Spleen (tissue), 11 donors: ENCODE results near the gene PHF10. TPM values are rescaled to one million over a fixed set of nuclear protein-coding genes. Genes with fewer than 3 reads are reported as not detected.

Source experiments
- DNase-seq: peaks from one replicate; pipeline ENCODE4 v3.0.0-alpha.2; 2020
- H3K27ac ChIP-seq, 8 donors: fragments of 200-600 bp; sonication (generic) in 7 of 8; 1 replicate in 4 of 8; 2 replicates in 4 of 8; pipeline versions ENCODE4 v1.5.0 to v1.8.0; 2016 to 2021; ENCODE audit warnings: inconsistent platforms in 4 of 8, mild to moderate bottlenecking in 4 of 8, moderate library complexity in 1 of 8
- H3K27me3 ChIP-seq, 7 donors: fragments of 200-600 bp; sonication (generic) in 6 of 7; replicated peaks in 1 of 7; 1 replicate in 4 of 7; 2 replicates in 3 of 7; pipeline versions ENCODE4 v1.5.0 to v1.8.0; 2016 to 2021; ENCODE audit warnings: inconsistent platforms in 3 of 7, mild to moderate bottlenecking in 1 of 7
- H3K36me3 ChIP-seq, 6 donors: fragments of 200-600 bp; sonication (generic) in 5 of 6; 1 replicate in 4 of 6; 2 replicates in 2 of 6; pipeline versions ENCODE4 v1.5.0 to v1.8.0; 2016 to 2021; ENCODE audit warnings: inconsistent platforms in 2 of 6
- H3K4me1 ChIP-seq, 6 donors: fragments of 200-600 bp; sonication (generic) in 5 of 6; 1 replicate in 3 of 6; 2 replicates in 3 of 6; pipeline versions ENCODE4 v1.5.0 to v1.8.0; 2016 to 2021; ENCODE audit warnings: inconsistent platforms in 3 of 6
- H3K4me3 ChIP-seq, 8 donors: fragments of 200-600 bp; sonication (generic) in 7 of 8; 1 replicate in 4 of 8; 2 replicates in 4 of 8; pipeline versions ENCODE4 v1.5.0 to v1.8.0; 2016 to 2021; ENCODE audit warnings: inconsistent platforms in 4 of 8, mild to moderate bottlenecking in 4 of 8, moderate library complexity in 2 of 8
- H3K9me3 ChIP-seq, 8 donors: fragments of 200-600 bp; sonication (generic) in 7 of 8; 1 replicate in 4 of 8; 2 replicates in 4 of 8; pipeline versions ENCODE4 v1.5.0 to v1.8.0; 2016 to 2021; ENCODE audit warnings: inconsistent platforms in 4 of 8
- POLR2A ChIP-seq, 3 donors: fragments of 450-650 bp; IDR thresholded peaks; one replicate each; pipeline ENCODE4 v1.5.1; 2017; ENCODE audit warnings: antibody characterized with exemption in 3 of 3, mild to moderate bottlenecking in 1 of 3
- POLR2AphosphoS5 ChIP-seq, 3 donors: sonication (generic); formaldehyde crosslinking; IDR thresholded peaks; one replicate each; pipeline ENCODE4 v1.5.1; 2017; ENCODE audit warnings: antibody characterized with exemption in 3 of 3
- WGBS, 5 donors: extraction: QIAGEN DNeasy Blood & Tissue Kit in 3 of 5; methylation state at CpG; one replicate each; pipeline versions ENCODE4 v1.1.5 to v1.1.7; 2013 to 2018; 5-methylcytosine and 5-hydroxymethylcytosine counted together
- intact Hi-C: fragments of 100-400 bp; cut with DNase I; formaldehyde crosslinking; loops from one replicate; pipeline ENCODE4 v1.15.0; 2023; ENCODE audit warnings: low total_unique reads
- polyA plus RNA-seq, 3 donors: library from polyadenylated mRNA; stranded (reverse); fragments of 200-250 nt; gene quantifications; one replicate each; pipeline ENCODE4 v1.2.1, GENCODE V29; 2013
- total RNA-seq, 7 donors: library from RNA; depleted of rRNA in 3 of 7; stranded (reverse); fragments of >200 nt in 3 of 7; fragmentation: NEBNext Ultra II Directional in 4 of 7; extraction: Animal tissue kit (Norgen Biotek cat#: 25700) in 4 of 7; gene quantifications; one replicate each; pipeline versions ENCODE4 v1.1.0 to v1.2.1, GENCODE V29; 2016 to 2021
- TF ChIP-seq, protein P1 (sequence below), 11 experiments: fragments of 200-600 bp in 7 of 11; fragments of 450-650 bp in 4 of 11; sonication (generic) in 4 of 11; IDR thresholded peaks in 8 of 11; conservative IDR thresholded peaks in 3 of 11; 1 replicate in 7 of 11; 2 replicates in 4 of 11; pipeline versions ENCODE4 v1.4.0 to v1.8.0; 2016 to 2021; ENCODE audit warnings: antibody characterized with exemption in 11 of 11, inconsistent platforms in 4 of 11, mild to moderate bottlenecking in 1 of 11
- donor health status: healthy with polysubstance abuse.
- donor health status: DM: no; HTN: no; CAD: no; lungs with moderate emphysema.
- donor health status: DM: no; HTN: no; CAD: no.
- donor health status: Bipolar disorder and iron deficiency.
- donor health status: healthy.
- donor health status: DM: no; HTN: no; CAD: no.
- donor health status: DM: yes; HTN: yes; CAD: no.

The PHF10 gene
- total and polyA plus RNA-seq, 10 donors: 36.7 to 102 (median 58.0) TPM

DNA sequence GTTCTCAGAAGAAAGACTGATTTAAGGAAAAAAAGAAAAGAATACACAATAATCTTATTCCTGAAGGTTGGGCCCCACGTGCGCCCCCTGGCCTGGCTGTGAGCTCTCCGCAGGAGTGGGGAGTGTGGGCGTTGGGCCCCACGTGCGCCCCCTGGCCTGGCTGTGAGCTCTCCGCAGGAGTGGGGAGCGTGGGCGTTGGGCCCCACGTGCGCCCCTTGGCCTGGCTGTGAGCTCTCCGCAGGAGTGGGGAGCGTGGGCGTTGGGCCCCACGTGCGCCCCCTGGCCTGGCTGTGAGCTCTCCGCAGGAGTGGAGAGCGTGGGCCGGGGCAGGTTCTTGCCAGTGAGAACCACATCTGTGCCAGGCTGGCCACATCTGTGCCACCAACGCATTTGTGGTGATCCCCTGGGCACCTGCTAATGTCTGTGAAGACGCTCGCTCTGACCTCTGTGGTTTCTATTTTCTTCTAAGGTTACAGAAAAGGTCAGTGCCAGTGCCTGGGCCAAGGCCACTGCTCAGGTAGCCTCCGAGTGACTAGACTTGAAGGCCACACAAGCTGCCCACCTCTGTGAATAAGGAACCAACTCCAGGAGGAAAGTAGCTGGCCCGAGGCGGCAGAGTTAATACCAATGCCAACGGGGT, 63.4 kb downstream of the PHF10 start:
- no peaks in the 10 kb centered on the region for H3K27me3 ChIP-seq
- whole genome bisulfite sequencing, 5 donors: 89 to 94% (median 94%) methylated on average over 17 to 26 of the region's 26 CpGs
- DNase-seq: no peak
- intact Hi-C loops: no loop called here
- no peak overlapping the region for H3K4me3 ChIP-seq
- no peaks in the 10 kb centered on the region for H3K9me3 ChIP-seq
- H3K27ac ChIP-seq: no peak overlapping the region
- H3K36me3 ChIP-seq: peaks cover 0 to 88% (median 22%) of the 10 kb centered on the region in 6 donors
- H3K4me1 ChIP-seq: no peaks in the 10 kb centered on the region
- no peak for TF ChIP-seq POLR2A (IDR thresholded peaks at IDR 0.05)
- TF ChIP-seq, protein P1, sequence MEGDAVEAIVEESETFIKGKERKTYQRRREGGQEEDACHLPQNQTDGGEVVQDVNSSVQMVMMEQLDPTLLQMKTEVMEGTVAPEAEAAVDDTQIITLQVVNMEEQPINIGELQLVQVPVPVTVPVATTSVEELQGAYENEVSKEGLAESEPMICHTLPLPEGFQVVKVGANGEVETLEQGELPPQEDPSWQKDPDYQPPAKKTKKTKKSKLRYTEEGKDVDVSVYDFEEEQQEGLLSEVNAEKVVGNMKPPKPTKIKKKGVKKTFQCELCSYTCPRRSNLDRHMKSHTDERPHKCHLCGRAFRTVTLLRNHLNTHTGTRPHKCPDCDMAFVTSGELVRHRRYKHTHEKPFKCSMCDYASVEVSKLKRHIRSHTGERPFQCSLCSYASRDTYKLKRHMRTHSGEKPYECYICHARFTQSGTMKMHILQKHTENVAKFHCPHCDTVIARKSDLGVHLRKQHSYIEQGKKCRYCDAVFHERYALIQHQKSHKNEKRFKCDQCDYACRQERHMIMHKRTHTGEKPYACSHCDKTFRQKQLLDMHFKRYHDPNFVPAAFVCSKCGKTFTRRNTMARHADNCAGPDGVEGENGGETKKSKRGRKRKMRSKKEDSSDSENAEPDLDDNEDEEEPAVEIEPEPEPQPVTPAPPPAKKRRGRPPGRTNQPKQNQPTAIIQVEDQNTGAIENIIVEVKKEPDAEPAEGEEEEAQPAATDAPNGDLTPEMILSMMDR (IDR thresholded peaks at IDR 0.05 in 8 of 11, conservative IDR thresholded peaks at IDR 0.05 in 3 of 11): no peak
- TF ChIP-seq POLR2AphosphoS5 (IDR thresholded peaks at IDR 0.05): no peak

DNA sequence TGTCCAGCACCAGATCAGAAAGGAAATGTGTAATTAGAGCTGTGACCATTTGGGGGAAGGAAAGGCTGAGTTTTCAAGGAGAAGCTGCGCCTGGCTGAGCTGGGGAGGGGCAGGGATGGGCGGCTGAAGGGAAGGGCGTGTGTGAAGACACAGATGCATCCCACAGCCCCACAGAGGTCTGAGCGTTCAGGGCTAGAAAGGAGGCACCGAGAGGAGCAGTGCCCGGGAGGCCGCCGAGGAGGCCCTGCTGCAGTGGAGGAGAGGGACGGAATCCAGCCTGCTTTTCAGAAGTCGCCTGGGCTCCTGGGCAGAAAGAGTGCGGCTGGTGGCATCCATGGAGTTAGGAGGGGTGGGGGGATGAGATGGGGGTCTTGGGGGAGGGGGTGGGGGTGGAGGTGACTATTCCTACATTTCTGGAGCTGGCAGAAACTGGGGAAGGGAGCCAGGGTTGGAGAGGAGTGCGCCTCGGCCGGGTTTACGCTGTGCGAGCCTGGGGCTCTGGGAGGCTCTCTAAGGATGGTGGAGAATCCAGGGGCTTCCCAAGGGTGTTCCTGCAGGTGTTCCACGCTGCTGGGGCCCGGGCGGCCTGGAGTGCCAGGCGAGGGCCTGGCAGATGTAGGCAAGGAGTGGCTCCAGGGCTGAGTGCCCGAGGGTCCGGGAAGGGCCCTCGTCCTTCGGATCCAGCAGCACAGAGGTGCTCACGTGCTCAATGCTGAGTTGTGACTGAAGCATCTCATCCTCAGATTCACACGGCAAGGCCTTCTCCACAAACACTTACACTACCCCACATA, 64.3 kb downstream of the PHF10 start:
- Histone ChIP-seq H3K27me3 (no peaks in the 10 kb centered on the region), H3K27ac (no peak overlapping the region), H3K36me3 (peaks cover 0 to 80% (median 22%) of the 10 kb centered on the region in 6 donors), H3K4me3 (no peak overlapping the region), H3K4me1 (peaks cover 0 to 8% (median 3%) of the 10 kb centered on the region in 6 donors), H3K9me3 (no peaks in the 10 kb centered on the region)
- TF ChIP-seq POLR2AphosphoS5 (IDR thresholded peaks at IDR 0.05) (no peak), POLR2A (IDR thresholded peaks at IDR 0.05) (no peak)
- TF ChIP-seq, protein P1 (IDR thresholded peaks at IDR 0.05 in 8 of 11, conservative IDR thresholded peaks at IDR 0.05 in 3 of 11): no peak
- 91 to 94% (median 93%) methylated on average over 25 to 26 of the region's 26 CpGs for WGBS, 5 donors
- no peak for DNase-seq
- intact Hi-C loops: no loop called here

DNA sequence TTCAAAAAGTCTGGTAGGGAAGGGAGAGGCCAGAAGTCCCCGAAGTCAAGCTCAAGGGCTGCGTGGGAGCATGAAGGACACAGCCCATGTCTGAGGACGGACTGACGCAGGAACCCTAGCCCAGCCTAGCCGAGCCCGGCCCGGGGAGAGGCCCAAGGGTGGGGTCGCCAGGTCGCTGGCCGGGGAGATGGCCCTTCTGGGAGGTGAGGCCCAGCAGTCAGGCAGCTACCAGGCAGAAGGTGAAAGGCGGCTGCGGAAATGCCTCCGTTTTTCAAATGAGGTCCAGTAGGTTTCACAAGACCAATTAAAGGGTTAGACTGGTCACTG, 67.1 kb downstream of the PHF10 start:
- H3K9me3 ChIP-seq: no peaks in the 10 kb centered on the region
- H3K27ac ChIP-seq: no peak overlapping the region
- no peak for DNase-seq
- peaks cover 0 to 19% (median 6%) of the 10 kb centered on the region in 6 donors for H3K4me1 ChIP-seq
- intact Hi-C loops: no loop called here
- peaks cover 0 to 61% (median 11%) of the 10 kb centered on the region in 6 donors for H3K36me3 ChIP-seq
- 83 to 92% (median 89%) methylated on average over 13 of the region's 13 CpGs for WGBS, 5 donors
- TF ChIP-seq, protein P1 (IDR thresholded peaks at IDR 0.05 in 8 of 11, conservative IDR thresholded peaks at IDR 0.05 in 3 of 11): no peak
- TF ChIP-seq POLR2A (IDR thresholded peaks at IDR 0.05): no peak
- no peak for TF ChIP-seq POLR2AphosphoS5 (IDR thresholded peaks at IDR 0.05)
- no peak overlapping the region for H3K4me3 ChIP-seq
- H3K27me3 ChIP-seq: no peaks in the 10 kb centered on the region
